ENCODE measurements around the gene ARHGEF12.

Gene ARHGEF12

GRCh38 chr11:120536797-120537169 is 200.6 kb downstream of the ARHGEF12 start:
- H3K4me1 ChIP-seq (ENCODE audit: control insufficient read depth, insufficient read depth, low read depth, low read length): peaks cover 10% of the 10 kb centered on the region
- H3K4me3 ChIP-seq (ENCODE audit: insufficient read depth in 1 of 2, low read depth in 1 of 2, low read length in 2 of 2): no peak overlapping the region
- no peak for DNase-seq

GRCh38 chr11:120537996-120538395 is 201.8 kb downstream of the ARHGEF12 start:
- whole genome bisulfite sequencing: 94% methylated on average over 12 of the region's 12 CpGs
- no peak overlapping the region for H3K4me3 ChIP-seq (ENCODE audit: insufficient read depth in 1 of 2, low read depth in 1 of 2, low read length in 2 of 2)
- no peak overlapping the region for H3K9ac ChIP-seq (ENCODE audit: low read length)
- no peak overlapping the region for H2BK5ac ChIP-seq (ENCODE audit: low read depth, low read length, poor library complexity, severe bottlenecking)
- H2BK15ac ChIP-seq (ENCODE audit: low read depth, poor library complexity, severe bottlenecking): no peak overlapping the region
- no peak overlapping the region for H3K4ac ChIP-seq (ENCODE audit: low read depth in 1 of 2, low read length in 2 of 2)
- peak overlapping the region in 1 of 2 experiments; percentile 61 for H3K14ac ChIP-seq (ENCODE audit: low read length in 2 of 2)
- no peaks in the 10 kb centered on the region for H3K79me1 ChIP-seq (replicated peaks; ENCODE audit: low read length, poor library complexity, severe bottlenecking)
- H3K23ac ChIP-seq (ENCODE audit: low read length in 2 of 2): no peak overlapping the region
- H3K18ac ChIP-seq (ENCODE audit: low read depth in 1 of 2, low read length in 2 of 2): no peak overlapping the region
- H3K9me3 ChIP-seq (ENCODE audit: control insufficient read depth, low read length): peaks cover 11% of the 10 kb centered on the region
- H4K8ac ChIP-seq (ENCODE audit: low read length): no peak overlapping the region
- no peak overlapping the region for H3K4me2 ChIP-seq (ENCODE audit: low read length, poor library complexity, severe bottlenecking)
- no peak overlapping the region for H3K27ac ChIP-seq (ENCODE audit: low read length, poor library complexity, severe bottlenecking)
- no peak overlapping the region for H2BK12ac ChIP-seq (ENCODE audit: low read length in 2 of 2)
- no peaks in the 10 kb centered on the region for H3K36me3 ChIP-seq (ENCODE audit: control insufficient read depth in 1 of 2, insufficient read depth in 2 of 2, low read depth in 1 of 2, low read length in 2 of 2)
- no peak overlapping the region for H4K91ac ChIP-seq (ENCODE audit: low read length)
- H2BK120ac ChIP-seq (ENCODE audit: low read depth, low read length): no peak overlapping the region
- peaks cover 0 to 16% of the 10 kb centered on the region in 2 experiments for H3K27me3 ChIP-seq (ENCODE audit: control insufficient read depth in 1 of 2, insufficient read depth in 1 of 2, low read length in 2 of 2)
- no peak overlapping the region for H2AK5ac ChIP-seq (ENCODE audit: low read length, severe bottlenecking)
- H3K4me1 ChIP-seq (ENCODE audit: control insufficient read depth, insufficient read depth, low read depth, low read length): peaks cover 7% of the 10 kb centered on the region
- no peak for DNase-seq
- H2AFZ ChIP-seq (ENCODE audit: low read depth, low read length): no peak overlapping the region

More at GRCh38 chr11:120536797-120537169, 200.6 kb downstream of the ARHGEF12 start:
- Histone ChIP-seq H2BK12ac (ENCODE audit: low read length in 2 of 2) (no peak overlapping the region), H3K27me3 (ENCODE audit: control insufficient read depth in 1 of 2, insufficient read depth in 1 of 2, low read length in 2 of 2) (peaks cover 0 to 25% of the 10 kb centered on the region in 2 experiments), H3K79me1 (replicated peaks; ENCODE audit: low read length, poor library complexity, severe bottlenecking) (no peaks in the 10 kb centered on the region), H2BK15ac (ENCODE audit: low read depth, poor library complexity, severe bottlenecking) (no peak overlapping the region), H3K4me2 (ENCODE audit: low read length, poor library complexity, severe bottlenecking) (no peak overlapping the region), H3K9me3 (ENCODE audit: control insufficient read depth, low read length) (peaks cover 3% of the 10 kb centered on the region), H2BK120ac (ENCODE audit: low read depth, low read length) (no peak overlapping the region), H3K23ac (ENCODE audit: low read length in 2 of 2) (no peak overlapping the region), H3K36me3 (ENCODE audit: control insufficient read depth in 1 of 2, insufficient read depth in 2 of 2, low read depth in 1 of 2, low read length in 2 of 2) (no peaks in the 10 kb centered on the region), H2AFZ (ENCODE audit: low read depth, low read length) (no peak overlapping the region), H3K14ac (ENCODE audit: low read length in 2 of 2) (no peak overlapping the region), H3K27ac (ENCODE audit: low read length, poor library complexity, severe bottlenecking) (no peak overlapping the region), H3K9ac (ENCODE audit: low read length) (no peak overlapping the region), H3K4ac (ENCODE audit: low read depth in 1 of 2, low read length in 2 of 2) (no peak overlapping the region), H4K8ac (ENCODE audit: low read length) (no peak overlapping the region), H3K18ac (ENCODE audit: low read depth in 1 of 2, low read length in 2 of 2) (no peak overlapping the region), H4K91ac (ENCODE audit: low read length) (no peak overlapping the region), H2BK5ac (ENCODE audit: low read depth, low read length, poor library complexity, severe bottlenecking) (no peak overlapping the region), H2AK5ac (ENCODE audit: low read length, severe bottlenecking) (no peak overlapping the region)
- 96% methylated on average over 11 of the region's 11 CpGs for WGBS

GRCh38 chr11:120538707-120539106 is 202.5 kb downstream of the ARHGEF12 start:
- Histone ChIP-seq H4K91ac (ENCODE audit: low read length) (no peak overlapping the region), H4K8ac (ENCODE audit: low read length) (no peak overlapping the region), H2BK15ac (ENCODE audit: low read depth, poor library complexity, severe bottlenecking) (no peak overlapping the region), H3K14ac (ENCODE audit: low read length in 2 of 2) (no peak overlapping the region), H3K9me3 (ENCODE audit: control insufficient read depth, low read length) (peaks cover 11% of the 10 kb centered on the region), H2AFZ (ENCODE audit: low read depth, low read length) (no peak overlapping the region), H3K9ac (ENCODE audit: low read length) (no peak overlapping the region), H3K36me3 (ENCODE audit: control insufficient read depth in 1 of 2, insufficient read depth in 2 of 2, low read depth in 1 of 2, low read length in 2 of 2) (no peaks in the 10 kb centered on the region), H3K18ac (ENCODE audit: low read depth in 1 of 2, low read length in 2 of 2) (no peak overlapping the region), H3K79me1 (replicated peaks; ENCODE audit: low read length, poor library complexity, severe bottlenecking) (no peaks in the 10 kb centered on the region), H2BK120ac (ENCODE audit: low read depth, low read length) (no peak overlapping the region), H3K4me3 (ENCODE audit: insufficient read depth in 1 of 2, low read depth in 1 of 2, low read length in 2 of 2) (no peak overlapping the region), H3K23ac (ENCODE audit: low read length in 2 of 2) (no peak overlapping the region), H3K27me3 (ENCODE audit: control insufficient read depth in 1 of 2, insufficient read depth in 1 of 2, low read length in 2 of 2) (peaks cover 0 to 16% of the 10 kb centered on the region in 2 experiments), H3K4me1 (ENCODE audit: control insufficient read depth, insufficient read depth, low read depth, low read length) (peaks cover 7% of the 10 kb centered on the region), H2AK5ac (ENCODE audit: low read length, severe bottlenecking) (no peak overlapping the region), H2BK12ac (ENCODE audit: low read length in 2 of 2) (no peak overlapping the region), H2BK5ac (ENCODE audit: low read depth, low read length, poor library complexity, severe bottlenecking) (no peak overlapping the region), H3K4me2 (ENCODE audit: low read length, poor library complexity, severe bottlenecking) (no peak overlapping the region), H3K27ac (ENCODE audit: low read length, poor library complexity, severe bottlenecking) (no peak overlapping the region), H3K4ac (ENCODE audit: low read depth in 1 of 2, low read length in 2 of 2) (no peak overlapping the region)
- 71% methylated on average over 2 of the region's 2 CpGs for WGBS
- DNase-seq: no peak

Small RNA genes within 50 kb of the gene (small RNA-seq; reads per million reads assigned to genes)
- 93.5 reads per million, percentile 92 among the genes with 10 or more reads in this experiment for gene RF00100 (ENCODE audit: low read depth)

All from mesenchymal stem cell (in vitro differentiated cells and primary cell).